Ureter (tissue), 1 donor: ENCODE results near the gene RPL36. TPM values are rescaled to one million over a fixed set of nuclear protein-coding genes. Genes with fewer than 3 reads are reported as not detected.
"Not testable (repeated sequence)": the region's sequence is repeated elsewhere in the genome, so short reads cannot be mapped to it uniquely, and the experiment has no call there.

Experiments used
- DNase-seq: peaks from one replicate; pipeline ENCODE4 v3.0.0-alpha.2; 2020; ENCODE audit warnings: low spot score
- total RNA-seq: library from RNA; stranded (reverse); gene quantifications from one replicate; pipeline ENCODE4 v1.2.4, GENCODE V29; 2023
- donor health status: DM: yes; HTN: yes; CAD: no.

RPL36 gene
- total RNA-seq, 1 donor from 2014 or later = 962 TPM

- peak; percentile 76 for DNase-seq
These were observed 1.1 kb downstream of the RPL36 start for GRCh38 chr19:5690955-5691821.

DNA sequence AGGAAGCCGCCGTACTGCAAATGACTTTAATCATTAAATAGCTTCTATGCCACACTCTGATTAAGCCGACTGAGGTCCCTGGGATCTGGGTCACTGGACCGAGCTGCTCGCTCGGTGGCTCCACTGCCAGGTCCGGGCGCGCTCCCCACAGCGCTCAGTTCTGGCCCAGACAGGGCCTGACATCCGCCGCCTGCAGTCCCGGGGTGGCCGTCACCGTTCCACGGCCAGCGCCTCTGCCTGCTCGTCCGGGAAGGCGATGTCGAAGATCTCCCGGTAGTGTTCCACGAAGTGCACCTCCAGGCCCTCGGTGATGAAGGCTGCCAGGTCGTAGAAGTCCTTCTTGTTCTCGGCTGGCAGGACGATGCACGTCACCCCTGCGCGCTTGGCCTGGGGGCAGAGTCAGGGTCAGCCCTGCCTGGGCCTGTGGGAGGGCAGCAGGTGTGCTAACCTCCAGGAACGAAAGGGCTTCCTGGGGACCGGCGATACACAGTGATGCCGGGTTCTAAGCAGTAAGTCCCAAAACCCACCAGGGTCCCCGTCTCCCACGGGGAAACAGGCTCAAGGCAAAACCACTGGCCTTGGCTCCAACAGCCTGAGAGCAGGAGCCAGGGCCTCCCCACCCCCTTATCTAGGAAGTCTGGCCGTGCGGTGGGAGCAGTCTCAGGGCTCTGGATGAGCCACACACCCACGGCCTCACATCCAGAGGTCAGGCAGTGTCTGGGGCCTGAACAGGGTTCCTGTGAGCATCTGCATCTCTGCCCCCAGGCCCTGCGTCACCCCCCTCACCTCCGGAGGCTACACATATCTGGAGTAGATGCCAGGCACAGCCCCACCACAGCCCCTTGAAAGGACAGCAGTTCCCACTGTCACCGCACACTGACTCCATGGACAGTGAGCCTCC, 2.0 kb downstream of the RPL36 start:
- DNase-seq = no peak

- no peak for DNase-seq
These were observed 2.7 kb downstream of the RPL36 start for GRCh38 chr19:5692723-5693194.

- no peak for DNase-seq
These were observed 3.4 kb downstream of the RPL36 start for GRCh38 chr19:5693195-5694166.

- no peak for DNase-seq
These were observed 4.3 kb downstream of the RPL36 start for GRCh38 chr19:5694167-5694955.

DNA sequence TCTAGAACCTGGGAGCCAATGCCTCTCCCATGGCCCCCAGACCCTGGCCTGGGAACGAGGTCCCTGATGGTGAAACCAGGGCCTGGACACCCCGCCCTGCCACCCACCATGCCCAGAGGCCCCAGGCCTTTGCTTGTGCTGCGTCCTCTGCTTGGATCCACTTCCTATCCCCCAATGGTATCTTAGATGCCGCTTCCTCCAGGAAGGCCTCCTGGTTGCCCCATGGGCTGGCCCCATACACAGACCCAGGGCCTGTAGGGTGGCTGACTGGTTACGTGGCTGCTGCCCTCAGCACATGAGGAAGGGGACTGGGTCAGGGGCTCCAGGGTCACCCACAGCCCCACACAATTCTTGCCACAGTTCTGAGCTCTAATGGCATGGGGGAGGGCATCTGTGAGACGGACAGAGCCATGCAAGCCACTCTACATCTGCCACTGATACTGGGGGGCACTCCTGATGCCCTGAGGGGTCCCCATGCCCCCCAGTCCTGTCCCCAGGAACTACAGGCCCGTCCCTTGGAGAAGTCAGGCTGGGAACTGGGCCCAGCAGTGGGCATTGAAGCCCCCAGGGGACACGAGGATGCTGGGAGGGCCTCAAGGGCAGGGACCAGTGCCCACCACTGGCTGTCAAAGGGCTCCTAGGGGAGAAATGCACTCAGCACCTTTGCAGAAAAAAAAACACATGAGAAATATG, 5.0 kb downstream of the RPL36 start:
- no peak for DNase-seq

- DNase-seq = no peak
These were observed 5.6 kb downstream of the RPL36 start for GRCh38 chr19:5695649-5696195.

- no peak for DNase-seq
These were observed 6.3 kb downstream of the RPL36 start for GRCh38 chr19:5696196-5697021.

DNA sequence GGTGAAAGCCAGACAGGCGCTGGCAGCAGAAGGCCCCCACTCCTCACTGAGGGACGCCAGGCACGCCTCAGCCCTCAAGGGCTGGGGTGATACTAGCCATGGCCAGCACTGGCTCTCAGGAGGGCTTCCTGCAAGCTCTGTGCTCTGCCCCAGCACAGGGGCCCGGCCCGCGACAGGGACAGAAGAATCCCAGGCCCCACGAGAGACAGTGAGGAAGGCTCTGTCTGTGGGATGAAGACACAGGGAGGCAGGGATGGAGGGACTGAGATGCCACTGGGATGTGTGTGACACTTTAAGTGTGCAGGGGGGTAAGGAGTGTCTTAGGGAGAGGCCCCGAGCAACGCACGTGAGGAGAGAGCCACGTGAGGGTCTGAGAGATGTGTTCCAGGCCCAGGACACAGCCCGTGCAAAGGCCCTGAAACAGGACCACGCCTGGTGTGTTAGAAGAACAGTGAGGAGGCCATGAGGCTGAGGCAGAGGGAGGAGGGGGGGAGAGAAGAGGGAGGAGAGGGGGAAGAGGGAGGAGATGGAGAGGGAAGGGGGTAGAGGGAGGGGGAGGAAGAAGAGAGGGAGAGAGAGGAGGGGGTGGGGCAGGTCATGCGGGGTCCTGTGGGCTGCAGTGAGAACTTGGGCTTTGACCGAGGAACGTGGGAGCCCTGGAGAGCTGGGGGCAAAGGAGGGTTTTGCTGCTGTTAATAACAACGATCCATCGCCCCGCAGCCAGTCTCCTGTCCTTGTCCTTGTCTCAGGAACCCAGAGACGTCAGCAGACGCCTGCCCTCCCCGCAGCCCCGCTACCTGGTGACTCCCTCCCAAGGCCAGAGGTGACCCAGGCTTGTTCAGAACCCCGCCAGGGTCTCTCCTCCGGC, 7.2 kb downstream of the RPL36 start:
- no peak for DNase-seq

DNA sequence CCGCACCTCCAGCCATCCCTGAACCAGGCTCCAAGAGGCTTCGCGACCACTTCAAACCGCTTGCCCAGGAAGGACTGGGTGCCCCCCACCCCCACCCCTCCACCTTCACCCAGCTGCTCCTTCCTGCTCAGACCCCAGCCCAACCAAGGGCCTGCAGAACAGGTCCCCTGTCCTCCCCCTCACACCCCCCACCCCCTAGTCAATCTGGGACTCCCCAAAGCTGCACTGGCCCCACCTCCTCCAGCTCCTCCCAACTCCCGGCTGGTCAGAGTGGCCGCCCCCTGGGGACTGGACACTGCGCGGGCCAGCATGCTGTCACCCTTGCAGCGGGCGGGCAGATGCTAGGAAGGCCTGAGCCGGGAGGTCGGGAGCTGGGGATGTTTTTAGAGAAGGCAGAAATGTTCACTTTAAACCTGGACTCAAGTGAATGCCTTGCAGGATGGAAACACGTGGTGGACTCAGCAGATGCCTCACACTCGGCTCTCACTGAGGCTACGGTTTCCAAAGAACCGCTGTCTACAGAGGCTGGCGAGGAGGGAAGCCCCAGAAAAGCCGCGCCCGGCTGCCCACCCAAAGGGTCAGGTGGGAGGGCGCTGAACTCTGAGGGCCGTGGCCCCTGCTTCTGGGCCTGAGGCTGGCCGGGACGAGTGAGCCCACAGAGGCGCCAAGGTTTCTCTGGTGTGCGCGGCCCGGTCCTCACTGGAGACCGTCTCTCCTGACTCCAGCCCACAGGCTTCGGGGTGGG, 8.0 kb downstream of the RPL36 start:
- DNase-seq = no peak

DNA sequence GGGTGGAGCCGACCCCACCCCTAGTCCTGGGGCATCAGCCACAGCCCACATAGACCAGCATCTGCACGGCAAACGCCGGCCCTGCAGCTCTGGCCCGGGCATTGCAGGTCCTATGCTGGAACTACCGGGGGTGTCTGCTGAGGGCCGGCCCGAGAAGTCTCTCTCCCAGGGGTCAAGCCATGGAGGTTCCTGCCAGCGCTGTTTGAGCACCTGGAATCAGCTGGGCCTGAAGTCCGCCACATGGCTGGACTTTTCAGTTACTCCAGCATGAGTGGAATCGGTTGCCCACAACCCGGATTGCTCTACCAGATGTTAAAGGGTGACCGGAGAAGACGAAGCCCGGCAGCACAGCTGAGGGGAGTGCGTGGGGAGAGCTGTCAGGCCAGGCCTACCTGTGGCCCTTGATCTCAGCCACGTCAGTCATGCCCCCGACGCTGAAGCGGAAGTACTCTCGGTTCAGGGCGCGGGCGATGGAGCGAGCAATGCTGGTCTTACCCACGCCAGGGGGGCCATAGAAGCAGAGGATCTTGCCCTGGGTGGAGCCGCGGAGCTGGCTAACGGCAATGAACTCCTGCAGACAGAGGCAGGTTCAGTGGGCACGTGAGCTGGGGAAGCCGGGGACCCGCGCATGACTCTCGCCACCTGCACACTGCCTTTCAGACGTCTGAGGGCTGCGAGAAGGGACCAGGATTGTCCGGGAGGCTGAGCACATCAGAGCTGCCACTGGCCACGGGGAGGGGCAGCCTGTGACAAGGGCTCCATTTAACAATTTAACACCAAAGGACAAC, 8.7 kb downstream of the RPL36 start:
- no peak for DNase-seq

- no peak for DNase-seq
These were observed 10.5 kb downstream of the RPL36 start for GRCh38 chr19:5700455-5701092.

- DNase-seq = not testable (repeated sequence)
These were observed 11.9 kb downstream of the RPL36 start for GRCh38 chr19:5702053-5702410.

- no peak for DNase-seq
These were observed 14.0 kb downstream of the RPL36 start for GRCh38 chr19:5703819-5704818.
